Endothelial cell of umbilical vein (primary cell): Measurements from ENCODE around the gene ACOT7. TPM values are rescaled to one million over a fixed set of nuclear protein-coding genes. Genes with fewer than 3 reads are reported as not detected.

ENCODE experiments used
- BruUV-seq: library from RNA; stranded (reverse); fragments of 400-500 nt; replicated peaks from 2 replicates; lab custom pipeline; 2021; lab: Mats Ljungman, UMichigan
- CTCF ChIA-PET: fragments of 300-600, 350-600 bp; sonication (Branson Sonifier 250); formaldehyde crosslinking; loops from one replicate; lab custom pipeline; 2021; ENCODE audit warnings: antibody characterized with exemption, inconsistent platforms; lab: Charles Lee
- POLR2A ChIA-PET: fragments of 300-600, 350-600 bp; sonication (Branson Sonifier 250); formaldehyde crosslinking; loops from one replicate; lab custom pipeline; 2021; ENCODE audit warnings: antibody characterized with exemption, inconsistent platforms; lab: Charles Lee
- DNase-seq: peaks from one replicate; pipeline ENCODE4 v3.0.0-alpha.2; 2011; ENCODE audit warnings: low read depth, low spot score
- FAIRE-seq: peaks from 2 replicates; lab custom pipeline; 2011; peaks lifted over from hg19 to GRCh38; lab: Jason Lieb, UNC
- H2AFZ ChIP-seq: 2 replicates; pipeline ENCODE4 v1.6.0; 2012; ENCODE audit warnings: low read depth, low read length, control low read depth, inconsistent platforms
- H3K27ac ChIP-seq: 2 replicates; pipeline ENCODE4 v1.5.1; 2011; ENCODE audit warnings: low read depth, mild to moderate bottlenecking, control low read depth, low read length, moderate library complexity; ENCODE audit not compliant: insufficient read depth
- H3K27me3 ChIP-seq, 2 experiments: 2 replicates each; pipeline versions ENCODE4 v1.6.0 to v1.6.1; 2011; ENCODE audit warnings: low read length in 2 of 2, mixed read lengths in 1 of 2; ENCODE audit not compliant: control insufficient read depth in 2 of 2, insufficient read depth in 2 of 2
- H3K36me3 ChIP-seq, 2 experiments: 2 replicates in 1 of 2; 3 replicates in 1 of 2; pipeline ENCODE4 v1.5.1; 2011; ENCODE audit warnings: low read length in 2 of 2, mild to moderate bottlenecking in 1 of 2, moderate library complexity in 1 of 2; ENCODE audit not compliant: control insufficient read depth in 2 of 2, insufficient read depth in 2 of 2; ENCODE audit errors: extremely low read depth in 1 of 2
- H3K4me1 ChIP-seq: 3 replicates; pipeline ENCODE4 v1.5.1; 2011; ENCODE audit warnings: mild to moderate bottlenecking, low read length; ENCODE audit not compliant: control insufficient read depth, insufficient read depth; ENCODE audit errors: extremely low read depth
- H3K4me2 ChIP-seq: 2 replicates; pipeline ENCODE4 v1.6.1; 2011; ENCODE audit warnings: low read length, control low read depth, mixed read lengths; ENCODE audit not compliant: insufficient read depth
- H3K4me3 ChIP-seq, 3 experiments: fragments of 200-600 bp in 1 of 3; sonication (generic), shearing (Covaris generic) in 1 of 3; replicated peaks in 1 of 3; 2 replicates each; pipeline ENCODE4 v1.5.1; 2011 to 2016; ENCODE audit warnings: control low read depth in 3 of 3, low read length in 3 of 3, mild to moderate bottlenecking in 2 of 3, inconsistent platforms in 1 of 3, low read depth in 1 of 3, moderate library complexity in 1 of 3; ENCODE audit not compliant: insufficient read depth in 1 of 3
- H3K79me2 ChIP-seq: 2 replicates; pipeline ENCODE4 v1.6.0; 2012; ENCODE audit warnings: low read length, inconsistent platforms; ENCODE audit not compliant: control insufficient read depth, insufficient read depth
- H3K9ac ChIP-seq: replicated peaks from 2 replicates; pipeline ENCODE3; 2011; ENCODE audit warnings: low read length, control low read depth; ENCODE audit not compliant: insufficient read depth; ENCODE audit errors: extremely low read depth
- H3K9me1 ChIP-seq: replicated peaks from 3 replicates; pipeline ENCODE4 v1.6.0; 2011; ENCODE audit warnings: mild to moderate bottlenecking, low read length; ENCODE audit not compliant: control insufficient read depth, insufficient read depth; ENCODE audit errors: extremely low read depth
- H3K9me3 ChIP-seq: replicated peaks from 2 replicates; pipeline ENCODE4 v1.5.1; 2012; ENCODE audit warnings: low read length, inconsistent platforms; ENCODE audit not compliant: control insufficient read depth, insufficient read depth
- H4K20me1 ChIP-seq: replicated peaks from 2 replicates; pipeline ENCODE3; 2011; ENCODE audit warnings: mild to moderate bottlenecking, low read length; ENCODE audit not compliant: control insufficient read depth, insufficient read depth; ENCODE audit errors: extremely low read depth
- CTCF ChIP-seq, 2 donors: IDR thresholded peaks; 1 replicate in 1 of 2; 2 replicates in 1 of 2; pipeline ENCODE4 v1.5.1; 2011; ENCODE audit warnings: low read length in 2 of 2, mild to moderate bottlenecking in 2 of 2, moderate library complexity in 2 of 2, control low read depth in 1 of 2, inconsistent platforms in 1 of 2, low read depth in 1 of 2; ENCODE audit not compliant: insufficient read depth in 1 of 2; ENCODE audit errors: extremely low read depth in 1 of 2
- FOS ChIP-seq: IDR thresholded peaks from 2 replicates; pipeline ENCODE4 v1.6.1; 2011; ENCODE audit warnings: mild to moderate bottlenecking, low read length, moderate library complexity, borderline replicate concordance; ENCODE audit not compliant: insufficient read depth
- GATA2 ChIP-seq: IDR thresholded peaks from 2 replicates; pipeline ENCODE4 v1.7.0; 2011; ENCODE audit warnings: low read depth, mild to moderate bottlenecking, moderate library complexity, mixed read lengths, low read length; ENCODE audit not compliant: insufficient read length, insufficient read depth
- JUN ChIP-seq: IDR thresholded peaks from 2 replicates; pipeline ENCODE4 v1.6.1; 2011; ENCODE audit warnings: borderline replicate concordance, low read depth; ENCODE audit not compliant: insufficient read length, insufficient read depth
- MYC ChIP-seq: IDR thresholded peaks from one replicate; pipeline ENCODE4 v1.6.1; 2011; ENCODE audit warnings: mild to moderate bottlenecking, low read depth, low read length
- POLR2A ChIP-seq: IDR thresholded peaks from 2 replicates; pipeline ENCODE4 v1.6.1; 2012; ENCODE audit warnings: low read depth, mild to moderate bottlenecking, control low read depth, low read length
- POLR2AphosphoS5 ChIP-seq: IDR thresholded peaks from 2 replicates; pipeline ENCODE4 v1.6.1; 2012; ENCODE audit warnings: low read depth, mild to moderate bottlenecking, control low read depth, low read length, moderate library complexity; ENCODE audit not compliant: insufficient read depth
- dilution Hi-C: fragments of 300-500 bp; cut with MboI; formaldehyde crosslinking; loops from one replicate; pipeline ENCODE4 v1.15.0; 2019; ENCODE audit warnings: low sequenced_read_pairs; ENCODE audit not compliant: extremely low pct_ligation_motif_present
- intact Hi-C: fragments of 100-400 bp; cut with micrococcal nuclease; formaldehyde crosslinking; loops from one replicate; pipeline ENCODE4 v1.10.0; 2022
- polyA plus RNA-seq, 4 experiments: library from polyadenylated mRNA; depleted of rRNA in 3 of 4; stranded (reverse) in 3 of 4; unstranded in 1 of 4; fragments of >200 nt; gene quantifications; 2 replicates each; pipeline versions ENCODE4 v1.2.1 to v1.2.3, GENCODE V29; 2011 to 2012; ENCODE audit warnings: missing spikeins in 1 of 4
- total RNA-seq: library from RNA; stranded (reverse); gene quantifications from 2 replicates; pipeline ENCODE4 v1.2.3, GENCODE V29; 2021

The ACOT7 gene
- total and polyA plus RNA-seq, 2 donors (not counting 3 experiments of a cell fraction or from before 2014, with no cell fraction given), result 69.4 to 105 TPM

GRCh38 chr1:6384962-6385361 is 8.6 kb downstream of the ACOT7 start:
- FAIRE-seq (no peak), DNase-seq (no peak)
- Histone ChIP-seq H3K4me1 (peaks cover 12% of the 10 kb centered on the region), H2AFZ (no peak overlapping the region), H3K4me2 (no peak overlapping the region), H3K27me3 (no peaks in the 10 kb centered on the region), H3K9ac (no peak overlapping the region), H3K4me3 (no peak overlapping the region), H3K9me3 (no peaks in the 10 kb centered on the region), H3K27ac (no peak overlapping the region), H3K9me1 (no peaks in the 10 kb centered on the region), H4K20me1 (no peaks in the 10 kb centered on the region), H3K36me3 (no peaks in the 10 kb centered on the region), H3K79me2 (peaks cover 17% of the 10 kb centered on the region)
- dilution Hi-C loops, result no loop called here
- BruUV-seq, result no TSS peak
- POLR2A ChIA-PET, result interaction anchor here (1.2 kb wide), 1 partner anchor 26 kb away, joined by 3 read pairs; no protein-coding TSS in a partner anchor
- intact Hi-C loops, result loop anchor here (1.0 kb wide), 1 partner anchor 8 kb away; the partner anchor contains the start of gene ACOT7
- no peak for TF ChIP-seq POLR2AphosphoS5
- no peak for TF ChIP-seq POLR2A
- no peak for TF ChIP-seq GATA2
- no peak for TF ChIP-seq JUN
- TF ChIP-seq FOS, result no peak
- CTCF ChIA-PET, result interaction anchor here (0.9 to 5.9 kb wide), 12 partner anchors 9 to 139 kb away, joined by 3 to 27 read pairs (median 6); partner anchors contain the start of gene ACOT7

GRCh38 chr1:6384135-6384534 is 9.4 kb downstream of the ACOT7 start:
- dilution Hi-C loops, result no loop called here

More at GRCh38 chr1:6384135-6384534, 9.4 kb downstream of the ACOT7 start:
- H3K9ac ChIP-seq, result no peak overlapping the region
- no peak for FAIRE-seq
- no peaks in the 10 kb centered on the region for H3K9me3 ChIP-seq
- H3K4me1 ChIP-seq, result peaks cover 12% of the 10 kb centered on the region
- H2AFZ ChIP-seq, result no peak overlapping the region
- no peaks in the 10 kb centered on the region for H3K9me1 ChIP-seq
- no peak for DNase-seq
- H3K4me3 ChIP-seq, result no peak overlapping the region
- intact Hi-C loops, result no loop called here
- no TSS peak for BruUV-seq
- no peak overlapping the region for H3K27ac ChIP-seq
- no peaks in the 10 kb centered on the region for H4K20me1 ChIP-seq
- no peaks in the 10 kb centered on the region for H3K36me3 ChIP-seq
- TF ChIP-seq GATA2 (no peak), FOS (no peak), MYC (no peak), CTCF (IDR thresholded peaks at IDR 0.05; ENCODE audit: extremely low read depth in 1 of 2, insufficient read depth in 1 of 2, low read depth in 1 of 2, low read length in 2 of 2) (no peak), POLR2AphosphoS5 (no peak)
- peaks cover 19% of the 10 kb centered on the region for H3K79me2 ChIP-seq
- ChIA-PET CTCF (interaction anchor here (0.9 to 5.9 kb wide), 9 partner anchors 12 to 138 kb away, joined by 3 to 27 read pairs (median 6); no protein-coding TSS in a partner anchor), POLR2A (interaction anchor here (0.7 to 1.2 kb wide), 2 partner anchors 9 to 25 kb away, joined by 3 to 5 read pairs; partner anchors contain the start of gene ACOT7)
- no peak overlapping the region for H3K4me2 ChIP-seq
- H3K27me3 ChIP-seq, result no peaks in the 10 kb centered on the region
